Vein endothelial cell (primary cell): Measurements from ENCODE around the gene PGA3. TPM values are rescaled to one million over a fixed set of nuclear protein-coding genes. Genes with fewer than 3 reads are reported as not detected.

Experiments
- total RNA-seq: library from RNA; depleted of rRNA; stranded (reverse); fragments of >200 nt; gene quantifications from 2 replicates; pipeline ENCODE4 v1.2.3, GENCODE V29; 2012

PGA3 gene
- total RNA-seq, result not detected in 2 replicates

DNA sequence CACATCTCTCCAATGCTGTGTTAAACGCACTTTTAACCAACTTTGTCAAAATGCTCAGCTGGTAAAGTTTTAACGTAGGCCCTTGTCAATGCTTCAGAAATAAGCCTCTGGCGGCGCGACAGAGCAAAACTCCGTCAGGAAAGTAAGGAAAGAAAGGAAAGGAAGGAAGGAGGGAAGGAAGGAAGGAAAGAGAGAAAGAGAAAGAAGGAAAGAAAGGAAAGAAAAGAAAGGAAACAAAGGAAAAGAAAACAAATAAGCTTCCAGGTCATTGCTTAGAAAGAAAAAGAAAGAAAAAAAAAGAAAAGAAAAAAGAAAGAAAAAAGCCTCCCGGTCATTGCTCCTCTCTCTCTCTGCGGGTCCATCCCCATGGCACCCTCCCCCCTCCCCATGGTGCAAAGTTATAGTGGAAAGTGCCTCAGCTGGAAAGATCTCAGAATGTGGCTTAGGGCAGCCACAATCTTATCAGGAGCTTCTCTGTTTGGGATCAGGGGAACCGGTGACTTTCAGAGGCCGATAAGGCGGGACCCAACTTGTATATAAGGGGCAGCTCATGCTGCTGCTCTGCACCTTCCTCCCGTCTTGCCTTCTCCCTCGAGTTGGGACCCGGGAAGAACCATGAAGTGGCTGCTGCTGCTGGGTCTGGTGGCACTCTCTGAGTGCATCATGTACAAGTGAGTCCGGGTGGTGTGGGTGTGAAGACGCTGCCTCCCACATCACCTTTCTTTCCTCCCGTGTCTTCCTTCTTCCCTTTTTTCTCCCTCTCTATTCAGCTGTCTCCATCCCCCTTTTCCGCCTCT, at the start of gene PGA3:
PGA3 (plus strand) TSS at position 566 of the 797 bp plus-strand sequence; CDS start at position 616, 50 bp downstream.

DNA sequence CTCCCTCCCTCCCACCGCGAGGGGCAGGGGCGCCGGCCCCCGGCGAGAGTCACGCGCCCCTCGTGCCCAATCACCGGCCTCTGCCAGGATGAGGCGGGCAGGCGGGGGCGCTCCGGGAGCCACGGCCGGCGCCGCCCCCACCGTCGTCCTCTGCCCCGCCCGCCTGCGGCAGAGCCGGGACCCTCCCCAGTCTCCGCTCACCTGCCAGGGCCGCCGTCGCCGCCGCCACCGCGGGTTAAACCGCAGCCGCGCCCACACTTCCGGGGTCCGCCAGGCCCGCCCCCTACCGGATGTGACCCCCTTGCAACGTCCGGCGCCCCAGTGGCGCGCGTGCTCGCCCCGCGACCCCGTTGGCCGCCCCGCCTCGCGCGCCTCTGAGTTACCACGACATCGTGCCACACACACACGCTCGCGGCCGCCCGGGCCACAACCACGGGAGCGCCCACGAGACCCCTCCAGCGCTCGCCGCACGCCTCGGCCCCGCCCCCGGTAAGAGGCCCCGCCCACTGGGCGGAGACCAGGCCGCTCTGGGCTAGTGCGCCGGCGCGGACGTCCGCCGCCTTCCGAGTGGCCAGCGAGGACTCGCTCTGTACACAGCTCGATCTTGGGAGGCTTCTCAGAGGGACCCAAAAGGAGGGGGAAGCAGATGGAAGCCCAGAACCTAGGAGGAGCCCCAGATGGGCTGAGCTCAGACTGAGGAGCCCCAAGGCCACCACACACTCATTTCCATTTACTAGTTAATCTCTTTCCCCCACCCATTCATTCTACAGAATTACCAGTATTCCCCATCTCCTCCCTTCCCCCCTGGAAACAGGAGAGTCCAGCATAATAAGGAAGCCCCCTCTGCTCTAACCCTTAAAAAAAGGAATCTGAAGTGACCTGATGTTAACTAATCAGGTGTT, 41.9 kb upstream of the PGA3 start, which contains the start of gene VPS37C:
VPS37C (minus strand) TSS at position 237 of the 902 bp plus-strand sequence. CDS start 22,597 bp downstream, outside the sequence.

GRCh38 chr11:61222047-61222446, 18.7 kb downstream of the PGA3 start, which contains the start of gene PGA4:
Gene PGA4, plus strand, starts transcription at chr11:61222347. Its CDS starts 54 bp downstream, at chr11:61222401.

GRCh38 chr11:61240875-61241274, 37.6 kb downstream of the PGA3 start, which contains the start of gene PGA5:
Gene PGA5, plus strand, starts transcription at chr11:61241175. Its CDS starts 52 bp downstream, at chr11:61241227.

Other genes starting within 250 kb of the PGA3 start
- gene CD6, start 231.8 kb upstream of the PGA3 start, total RNA-seq, result not detected in 2 replicates
- not detected in 2 replicates for gene CD5, start 101.0 kb upstream of the PGA3 start, total RNA-seq
- 18.1 and 20.9 TPM in 2 replicates for gene VPS37C, start 42.1 kb upstream of the PGA3 start, total RNA-seq
- not detected in 2 replicates for gene PGA4, start 18.8 kb downstream of the PGA3 start, total RNA-seq
- gene PGA5, start 37.7 kb downstream of the PGA3 start, total RNA-seq, result not detected in 2 replicates
- 4.6 and 9.8 TPM in 2 replicates for gene VWCE, start 91.8 kb downstream of the PGA3 start, total RNA-seq
- gene DDB1, start 129.6 kb downstream of the PGA3 start, total RNA-seq, result 291 and 316 TPM in 2 replicates
- gene TKFC, start 129.7 kb downstream of the PGA3 start, total RNA-seq, result 15.8 and 28.1 TPM in 2 replicates
- 51.6 and 54.1 TPM in 2 replicates for gene CYB561A3, start 158.4 kb downstream of the PGA3 start, total RNA-seq
- gene TMEM138, start 158.9 kb downstream of the PGA3 start, total RNA-seq, result 19.5 and 24.8 TPM in 2 replicates
- gene TMEM216, start 189.1 kb downstream of the PGA3 start, total RNA-seq, result 8.3 and 9.5 TPM in 2 replicates
- 29.7 and 34.6 TPM in 2 replicates for gene CPSF7, start 226.5 kb downstream of the PGA3 start, total RNA-seq
- gene SDHAF2, start 226.6 kb downstream of the PGA3 start, total RNA-seq, result 58.6 and 64.7 TPM in 2 replicates